ENCODE measurements around the gene AFAP1. TPM values are rescaled to one million over a fixed set of nuclear protein-coding genes. Genes with fewer than 3 reads are reported as not detected.
"Not testable (repeated sequence)": the region's sequence is repeated elsewhere in the genome, so short reads cannot be mapped to it uniquely, and the experiment has no call there.

The AFAP1 gene
- polyA plus RNA-seq, 1 experiment = 61.7 TPM

- POLR2A ChIA-PET = interaction anchor here (0.7 kb wide), 1 partner anchor 174 kb away, joined by 5 read pairs; no protein-coding TSS in a partner anchor
- DNase-seq (ENCODE audit: low read depth, low spot score) = no peak
- TF ChIP-seq CTCF (IDR thresholded peaks at IDR 0.05; ENCODE audit: low read depth, low read length) = no peak
- H3K4me3 ChIP-seq (ENCODE audit: low read depth, low read length) = no peak overlapping the region
- H3K27me3 ChIP-seq (ENCODE audit: control insufficient read depth, insufficient read depth, low read length) = no peaks in the 10 kb centered on the region
- CTCF ChIA-PET = no interaction called here
- peaks cover 10% of the 10 kb centered on the region for H3K9me3 ChIP-seq (ENCODE audit: control insufficient read depth, insufficient read depth, low read length)
- H3K27ac ChIP-seq (ENCODE audit: low read depth, low read length) = no peak overlapping the region
These were observed 8.3 kb upstream of the AFAP1 start for GRCh38 chr4:7947927-7948326.

GRCh38 chr4:7945709-7946380 lies 6.2 kb upstream of the AFAP1 start:
- POLR2A ChIA-PET = no interaction called here

GRCh38 chr4:7944599-7945220 lies 5.0 kb upstream of the AFAP1 start:
- no peak for TF ChIP-seq CTCF (IDR thresholded peaks at IDR 0.05; ENCODE audit: low read depth, low read length)
- H3K27me3 ChIP-seq (ENCODE audit: control insufficient read depth, insufficient read depth, low read length) = no peaks in the 10 kb centered on the region
- no peak overlapping the region for H3K27ac ChIP-seq (ENCODE audit: low read depth, low read length)
- POLR2A ChIA-PET = interaction anchor here (0.7 kb wide), 1 partner anchor 117 kb away, joined by 4 read pairs; no protein-coding TSS in a partner anchor
- CTCF ChIA-PET = interaction anchor here (0.7 kb wide), 1 partner anchor 107 kb away, joined by 5 read pairs; no protein-coding TSS in a partner anchor
- H3K9me3 ChIP-seq (ENCODE audit: control insufficient read depth, insufficient read depth, low read length) = no peaks in the 10 kb centered on the region
- H3K4me3 ChIP-seq (ENCODE audit: low read depth, low read length) = no peak overlapping the region
- DNase-seq (ENCODE audit: low read depth, low spot score) = no peak

More at GRCh38 chr4:7945709-7946380, 6.2 kb upstream of the AFAP1 start:
- no peak for TF ChIP-seq CTCF (IDR thresholded peaks at IDR 0.05; ENCODE audit: low read depth, low read length)
- Histone ChIP-seq H3K9me3 (ENCODE audit: control insufficient read depth, insufficient read depth, low read length) (peaks cover 7% of the 10 kb centered on the region), H3K27ac (ENCODE audit: low read depth, low read length) (no peak overlapping the region), H3K4me3 (ENCODE audit: low read depth, low read length) (no peak overlapping the region), H3K27me3 (ENCODE audit: control insufficient read depth, insufficient read depth, low read length) (no peaks in the 10 kb centered on the region)
- CTCF ChIA-PET = interaction anchor here (0.9 kb wide), 1 partner anchor 14 kb away, joined by 3 read pairs; no protein-coding TSS in a partner anchor
- no peak for DNase-seq (ENCODE audit: low read depth, low spot score)

GRCh38 chr4:7943688-7944087 lies 4.0 kb upstream of the AFAP1 start:
- CTCF ChIA-PET; H3K27me3 ChIP-seq (ENCODE audit: control insufficient read depth, insufficient read depth, low read length); H3K9me3 ChIP-seq (ENCODE audit: control insufficient read depth, insufficient read depth, low read length); DNase-seq (ENCODE audit: low read depth, low spot score); H3K4me3 ChIP-seq (ENCODE audit: low read depth, low read length); POLR2A ChIA-PET; H3K27ac ChIP-seq (ENCODE audit: low read depth, low read length): not testable (repeated sequence)

GRCh38 chr4:7943211-7943610 lies 3.5 kb upstream of the AFAP1 start:
- Histone ChIP-seq H3K27me3 (ENCODE audit: control insufficient read depth, insufficient read depth, low read length) (no peaks in the 10 kb centered on the region), H3K9me3 (ENCODE audit: control insufficient read depth, insufficient read depth, low read length) (no peaks in the 10 kb centered on the region; the same call in 1 of the 2 replicates), H3K4me3 (ENCODE audit: low read depth, low read length) (no peak overlapping the region), H3K27ac (ENCODE audit: low read depth, low read length) (no peak overlapping the region)
- no peak for TF ChIP-seq CTCF (IDR thresholded peaks at IDR 0.05; ENCODE audit: low read depth, low read length)
- POLR2A ChIA-PET = no interaction called here
- CTCF ChIA-PET = no interaction called here
- no peak for DNase-seq (ENCODE audit: low read depth, low spot score)

All from AG04450 (cell line).